RWPE2 (cell line): ENCODE data around the gene RAE1.
A peak's percentile ranks its signal among the peaks of the same experiment; 100 is the strongest.

Experiments used
- ATAC-seq: fragments of 200-7000 bp; cut with Tn5 transposase; 3 replicates; pipeline ENCODE4 v1.9.1; 2021; ENCODE audit warnings: low read depth
- DNase-seq: peaks from one replicate; pipeline ENCODE4 v3.0.0-alpha.2; 2020; ENCODE audit warnings: low spot score
- H3K27ac ChIP-seq: fragments of 450-650 bp; 2 replicates; pipeline ENCODE4 v1.5.1; 2017; ENCODE audit warnings: mild to moderate bottlenecking; ENCODE audit not compliant: poor library complexity, severe bottlenecking
- H3K27me3 ChIP-seq: fragments of 250-450 bp; sonication (Bioruptor Pico); 2 replicates; pipeline ENCODE4 v1.5.1; 2021; ENCODE audit warnings: mild to moderate bottlenecking, moderate library complexity; ENCODE audit not compliant: insufficient read depth, poor library complexity, severe bottlenecking
- H3K36me3 ChIP-seq: fragments of 250-450 bp; sonication (Bioruptor Pico); 2 replicates; pipeline ENCODE4 v1.5.1; 2020; ENCODE audit warnings: low read depth, mild to moderate bottlenecking, moderate library complexity
- H3K4me1 ChIP-seq: fragments of 250-450 bp; sonication (Bioruptor Pico); 2 replicates; pipeline ENCODE4 v1.5.1; 2021; ENCODE audit warnings: mild to moderate bottlenecking, moderate library complexity; ENCODE audit not compliant: insufficient read depth, poor library complexity, severe bottlenecking
- H3K4me3 ChIP-seq: fragments of 250-450 bp; sonication (Bioruptor Pico); 2 replicates; pipeline ENCODE4 v1.5.1; 2021; ENCODE audit warnings: mild to moderate bottlenecking, moderate library complexity; ENCODE audit not compliant: severe bottlenecking
- H3K9me3 ChIP-seq: fragments of 250-450 bp; sonication (Bioruptor Pico); 2 replicates; pipeline ENCODE4 v1.5.1; 2021; ENCODE audit warnings: mild to moderate bottlenecking, moderate library complexity; ENCODE audit not compliant: severe bottlenecking
- TF ChIP-seq, protein P1 (sequence below): fragments of 450-650 bp; IDR thresholded peaks from one replicate; pipeline ENCODE4 v1.5.1; 2017; ENCODE audit warnings: mild to moderate bottlenecking, moderate library complexity; ENCODE audit not compliant: poor library complexity, severe bottlenecking

The RAE1 gene

DNA sequence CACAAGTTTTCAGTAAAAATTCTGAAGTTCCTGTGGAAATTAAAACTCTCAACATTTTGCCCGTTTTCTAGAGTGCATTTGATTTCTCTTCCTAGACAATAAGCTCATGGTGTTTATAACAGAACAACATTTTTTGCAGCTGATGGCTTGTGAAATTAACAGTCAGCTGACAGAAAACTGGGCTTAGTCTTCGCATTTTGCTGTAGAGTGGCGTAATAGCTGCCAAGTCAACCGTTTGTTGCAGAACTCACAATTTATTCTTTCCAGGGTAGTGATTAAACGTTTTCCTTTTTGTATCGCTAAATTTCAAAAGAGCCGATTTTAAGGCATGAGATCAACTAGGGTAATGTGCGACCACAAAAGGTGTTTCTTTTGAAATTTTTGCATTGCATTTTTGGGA lies 20.1 kb upstream of the RAE1 start:
- Histone ChIP-seq H3K4me1 (peaks cover 10% of the 10 kb centered on the region), H3K4me3 (no peak overlapping the region), H3K36me3 (no peaks in the 10 kb centered on the region), H3K9me3 (no peaks in the 10 kb centered on the region), H3K27me3 (peaks cover 60% of the 10 kb centered on the region), H3K27ac (no peak overlapping the region)
- ATAC-seq (no peak), DNase-seq (no peak)
- TF ChIP-seq, protein P1, sequence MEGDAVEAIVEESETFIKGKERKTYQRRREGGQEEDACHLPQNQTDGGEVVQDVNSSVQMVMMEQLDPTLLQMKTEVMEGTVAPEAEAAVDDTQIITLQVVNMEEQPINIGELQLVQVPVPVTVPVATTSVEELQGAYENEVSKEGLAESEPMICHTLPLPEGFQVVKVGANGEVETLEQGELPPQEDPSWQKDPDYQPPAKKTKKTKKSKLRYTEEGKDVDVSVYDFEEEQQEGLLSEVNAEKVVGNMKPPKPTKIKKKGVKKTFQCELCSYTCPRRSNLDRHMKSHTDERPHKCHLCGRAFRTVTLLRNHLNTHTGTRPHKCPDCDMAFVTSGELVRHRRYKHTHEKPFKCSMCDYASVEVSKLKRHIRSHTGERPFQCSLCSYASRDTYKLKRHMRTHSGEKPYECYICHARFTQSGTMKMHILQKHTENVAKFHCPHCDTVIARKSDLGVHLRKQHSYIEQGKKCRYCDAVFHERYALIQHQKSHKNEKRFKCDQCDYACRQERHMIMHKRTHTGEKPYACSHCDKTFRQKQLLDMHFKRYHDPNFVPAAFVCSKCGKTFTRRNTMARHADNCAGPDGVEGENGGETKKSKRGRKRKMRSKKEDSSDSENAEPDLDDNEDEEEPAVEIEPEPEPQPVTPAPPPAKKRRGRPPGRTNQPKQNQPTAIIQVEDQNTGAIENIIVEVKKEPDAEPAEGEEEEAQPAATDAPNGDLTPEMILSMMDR = no peak

DNA sequence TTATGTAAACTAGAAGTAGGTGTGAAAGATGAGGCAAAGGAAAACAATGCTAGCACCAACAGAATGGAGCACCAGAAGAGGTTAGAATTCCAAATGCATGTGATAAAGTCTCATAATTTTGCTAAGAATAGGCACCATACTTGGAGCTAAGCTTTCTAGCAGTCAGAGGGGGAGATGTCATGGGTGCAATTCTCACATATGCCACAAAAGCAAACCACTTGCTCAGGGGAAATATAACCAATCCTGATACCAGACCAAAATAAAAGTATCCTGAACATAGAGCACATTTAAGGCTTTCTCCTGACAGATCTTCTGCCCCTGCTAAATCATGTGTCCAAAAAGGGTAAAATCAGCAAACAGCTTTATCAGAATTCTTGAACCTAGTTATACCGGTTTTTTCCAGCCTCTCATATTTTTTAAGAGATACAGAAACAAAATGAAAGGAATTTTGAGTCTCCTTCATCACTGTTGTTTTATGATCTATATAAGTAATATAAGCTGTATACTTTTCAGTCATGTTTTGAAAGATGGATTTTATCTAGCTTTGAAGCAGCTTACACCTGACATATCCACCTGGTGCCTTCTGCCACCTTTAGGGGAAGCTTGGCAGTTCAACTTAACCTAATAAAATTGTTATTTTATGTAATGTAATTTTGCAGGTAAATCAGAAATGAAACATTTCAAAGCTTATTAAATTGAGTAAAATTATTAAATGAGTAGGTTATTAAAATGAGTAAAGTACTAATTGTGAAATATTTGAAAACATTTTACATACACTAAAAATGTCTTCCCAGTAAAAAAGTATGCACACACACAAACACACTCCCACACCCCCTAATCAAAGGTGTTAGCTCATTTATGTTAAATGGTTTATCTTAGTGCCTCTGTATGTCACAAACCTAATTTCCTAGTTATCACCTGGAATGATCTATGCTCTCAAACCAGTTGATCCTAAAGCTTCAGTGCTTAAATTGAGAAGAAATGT lies 18.7 kb upstream of the RAE1 start:
- H3K9me3 ChIP-seq = no peaks in the 10 kb centered on the region
- no peaks in the 10 kb centered on the region for H3K4me1 ChIP-seq
- no peak overlapping the region for H3K4me3 ChIP-seq
- no peaks in the 10 kb centered on the region for H3K36me3 ChIP-seq
- peak; percentile 72 for ATAC-seq
- TF ChIP-seq, protein P1 = peak; percentile 98
- no peak overlapping the region for H3K27ac ChIP-seq
- DNase-seq = no peak
- H3K27me3 ChIP-seq = peaks cover 73% of the 10 kb centered on the region

DNA sequence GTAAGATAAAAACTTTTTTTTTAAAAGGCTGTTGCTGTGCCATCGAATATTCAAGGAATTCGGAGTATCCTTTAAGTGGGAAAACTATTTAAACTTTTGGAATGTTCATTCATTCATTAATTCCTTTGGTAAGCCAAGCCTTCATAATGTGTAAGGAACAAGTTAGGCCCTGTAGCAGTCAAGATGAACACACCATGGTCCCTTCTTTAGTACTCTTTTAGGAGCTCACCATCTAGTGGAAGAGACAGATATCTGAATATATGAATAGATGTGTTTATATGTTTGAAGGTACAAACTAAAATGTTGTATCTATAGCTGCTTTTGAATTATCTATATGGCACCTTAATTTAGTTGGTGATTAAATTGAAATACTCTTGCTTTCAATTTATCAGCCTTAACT lies 15.7 kb upstream of the RAE1 start:
- DNase-seq = no peak
- Histone ChIP-seq H3K4me3 (no peak overlapping the region), H3K9me3 (no peaks in the 10 kb centered on the region), H3K4me1 (no peaks in the 10 kb centered on the region), H3K27me3 (peaks cover 75% of the 10 kb centered on the region), H3K36me3 (no peaks in the 10 kb centered on the region), H3K27ac (no peak overlapping the region)
- TF ChIP-seq, protein P1 = peak; percentile 72
- ATAC-seq = peak; percentile 74

DNA sequence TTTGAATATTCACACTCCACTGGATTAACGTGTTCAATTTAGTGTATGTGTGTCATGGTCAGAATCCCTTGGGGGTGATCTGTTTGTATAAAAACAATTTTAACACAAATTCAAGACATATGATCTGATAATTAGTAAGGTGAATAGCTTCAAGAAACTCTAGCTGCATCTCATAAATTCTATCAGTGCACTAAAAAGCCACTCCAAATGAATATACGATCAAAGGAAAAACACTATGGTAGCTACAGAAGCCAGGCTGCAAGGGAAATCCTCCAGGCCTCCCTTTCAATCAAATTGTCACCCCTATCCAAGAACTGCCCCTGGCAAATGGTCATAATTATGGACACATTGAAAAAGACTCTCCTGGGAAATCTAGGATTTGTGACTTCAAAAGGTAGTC lies 9.4 kb upstream of the RAE1 start:
- Histone ChIP-seq H3K36me3 (no peaks in the 10 kb centered on the region), H3K4me1 (no peaks in the 10 kb centered on the region), H3K4me3 (no peak overlapping the region), H3K27ac (no peak overlapping the region), H3K27me3 (peaks cover 33% of the 10 kb centered on the region), H3K9me3 (no peaks in the 10 kb centered on the region)
- ATAC-seq (no peak), DNase-seq (no peak)
- TF ChIP-seq, protein P1 = no peak

DNA sequence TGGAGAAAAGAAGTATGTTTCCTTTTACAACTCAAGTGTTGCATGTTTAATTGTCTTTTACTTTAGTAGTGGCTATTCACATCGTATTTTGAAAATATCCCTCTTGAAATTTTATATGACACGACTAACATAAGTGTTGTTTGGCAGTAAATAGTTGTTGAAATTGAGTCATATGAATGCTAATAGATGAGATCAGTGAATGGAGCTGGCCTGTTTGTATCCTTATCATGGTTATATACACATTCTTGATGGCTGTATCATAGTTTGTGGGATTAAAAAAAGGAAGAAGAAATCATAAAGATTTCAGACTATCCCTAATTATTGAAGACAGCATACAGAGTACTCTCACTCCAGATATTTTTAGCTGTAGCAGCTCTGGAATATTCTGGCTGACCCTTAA lies 8.2 kb upstream of the RAE1 start:
- peak; percentile 51 for ATAC-seq
- H3K9me3 ChIP-seq = no peaks in the 10 kb centered on the region
- no peaks in the 10 kb centered on the region for H3K36me3 ChIP-seq
- no peak overlapping the region for H3K27ac ChIP-seq
- TF ChIP-seq, protein P1 = no peak
- no peak overlapping the region for H3K4me3 ChIP-seq
- H3K27me3 ChIP-seq = peaks cover 24% of the 10 kb centered on the region
- no peaks in the 10 kb centered on the region for H3K4me1 ChIP-seq
- DNase-seq = no peak
